DMS 273 treated with DMSO at 0.1 percent for 48 hours (cell line): ENCODE measurements around the gene ANAPC10.
"Not testable (repeated sequence)": the region's sequence is repeated elsewhere in the genome, so short reads cannot be mapped to it uniquely, and the experiment has no call there.

Experiments used
- DNase-seq: peaks from one replicate; lab custom pipeline; 2025; lab: John Stamatoyannopoulos, UW

Gene ANAPC10

DNA sequence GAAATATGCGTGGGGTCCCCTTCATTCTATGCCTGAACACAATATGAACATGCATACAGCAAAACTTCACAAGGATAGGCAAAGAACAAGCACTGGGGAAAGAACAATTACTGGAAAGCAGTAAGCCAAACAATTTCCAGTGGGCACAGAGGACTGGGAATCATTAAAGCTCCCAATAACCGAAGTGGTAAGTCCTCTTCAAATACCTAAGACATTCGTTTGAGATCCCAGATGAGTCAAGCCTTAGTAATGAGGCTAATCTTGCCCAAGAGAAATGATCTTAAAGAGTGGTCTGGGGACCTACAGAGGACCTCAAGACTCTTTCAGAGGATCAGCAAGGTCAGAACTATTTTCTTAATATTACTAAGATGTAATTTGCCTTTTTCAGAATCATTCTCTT, 28.6 kb downstream of the ANAPC10 start:
- no peak for DNase-seq

DNA sequence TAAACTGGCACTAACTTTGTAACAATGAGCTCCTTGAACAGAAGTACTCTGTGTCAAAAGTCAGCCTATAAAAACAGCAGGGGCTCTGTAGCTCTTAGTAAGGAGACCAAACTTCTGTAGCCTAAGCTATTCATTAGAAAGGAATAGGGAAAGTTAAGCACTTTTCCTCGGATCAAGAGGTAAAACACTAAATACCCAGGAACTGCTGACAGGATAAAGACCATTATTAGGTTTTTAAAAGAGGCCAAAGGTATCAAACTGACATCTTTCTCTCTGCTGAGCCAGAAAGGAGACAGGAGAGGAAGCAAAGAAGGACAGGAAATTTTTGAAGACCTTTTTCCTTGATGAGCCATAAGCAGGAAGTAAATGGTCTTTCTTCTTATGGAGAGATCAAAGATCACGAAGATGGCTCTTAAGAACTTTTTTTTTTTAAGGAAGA, 31.9 kb downstream of the ANAPC10 start:
- no peak for DNase-seq

DNA sequence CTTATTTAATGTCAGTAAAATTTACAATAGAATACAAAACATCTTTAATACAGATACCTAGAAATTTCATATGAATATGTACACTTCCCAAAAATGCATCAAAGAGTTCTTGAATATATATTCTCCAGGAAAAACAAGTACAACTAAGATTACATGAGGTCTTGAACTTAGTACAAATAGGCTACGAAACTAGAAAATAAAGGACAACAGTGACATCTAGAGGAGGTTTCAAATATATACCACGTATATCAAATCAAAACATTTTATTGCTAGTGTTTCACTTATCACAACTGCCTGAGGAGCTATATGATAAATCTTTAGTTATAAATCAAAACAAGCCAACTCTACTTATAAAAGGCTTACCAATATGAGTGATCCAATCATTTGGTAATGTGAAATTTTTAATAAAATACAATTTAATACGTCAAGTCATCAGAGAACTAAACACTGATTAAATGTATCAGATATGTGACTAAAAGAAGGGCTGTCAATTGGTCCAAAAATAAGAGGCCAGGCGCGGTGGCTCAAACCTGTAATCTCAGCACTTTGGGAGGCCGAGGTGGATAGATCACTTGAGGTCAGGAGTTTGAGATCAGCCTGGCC, 36.6 kb downstream of the ANAPC10 start:
- DNase-seq, result peak; percentile 16

DNA sequence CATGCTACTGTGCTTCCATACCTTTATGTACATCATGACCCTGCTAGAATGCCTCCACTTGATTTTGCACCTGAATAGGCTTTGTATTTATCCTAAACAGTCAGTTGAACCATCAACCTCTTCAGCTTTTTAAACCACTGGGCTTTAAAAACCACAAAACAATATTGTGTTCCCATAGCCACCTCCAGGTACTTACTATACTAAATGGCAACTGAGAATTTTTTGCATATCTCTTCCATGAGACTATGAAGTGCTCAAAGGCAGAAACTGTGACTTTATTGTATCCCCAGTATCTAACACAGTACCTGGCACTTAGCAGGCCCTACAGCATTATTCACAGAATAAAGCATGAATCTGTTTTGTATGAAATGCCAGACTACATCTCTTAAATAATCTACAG, 39.7 kb downstream of the ANAPC10 start:
- no peak for DNase-seq

DNA sequence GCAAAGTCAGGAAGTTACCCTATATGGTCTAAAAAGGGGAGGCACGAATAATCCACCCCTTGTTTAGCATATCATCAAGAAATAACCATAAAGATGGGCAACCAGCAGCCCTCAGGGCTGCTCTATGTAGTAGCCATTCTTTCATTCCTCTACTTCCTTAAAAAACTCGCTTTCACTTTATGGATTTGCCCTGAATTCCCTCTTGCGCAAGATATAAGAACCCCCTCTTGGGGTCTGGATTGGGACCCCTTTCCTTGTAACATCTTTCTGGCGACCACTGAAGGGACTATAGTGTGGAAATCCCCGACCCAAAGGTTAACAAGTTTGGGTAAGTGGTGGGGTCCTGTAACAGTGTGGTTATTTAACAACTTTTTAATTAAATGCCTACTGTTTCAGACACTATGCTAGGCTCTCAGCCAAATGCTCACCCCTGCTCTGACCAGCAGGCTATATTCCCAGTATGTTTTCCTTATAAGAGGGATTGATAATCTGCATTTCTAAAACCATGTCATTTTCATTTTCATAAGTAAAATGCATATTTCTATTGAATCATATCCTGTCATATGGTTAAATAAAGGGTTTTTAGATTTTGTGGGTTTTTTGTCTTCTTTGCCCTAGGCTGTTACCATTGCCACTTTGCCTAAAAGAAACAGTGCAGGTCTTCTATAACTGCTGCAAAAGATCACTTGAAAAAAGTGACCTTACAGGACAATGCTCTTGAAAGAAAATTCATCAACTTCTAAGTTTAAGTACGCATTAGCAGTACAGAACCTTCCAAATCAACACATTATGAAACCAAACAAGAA, 41.5 kb downstream of the ANAPC10 start:
- no peak for DNase-seq

DNA sequence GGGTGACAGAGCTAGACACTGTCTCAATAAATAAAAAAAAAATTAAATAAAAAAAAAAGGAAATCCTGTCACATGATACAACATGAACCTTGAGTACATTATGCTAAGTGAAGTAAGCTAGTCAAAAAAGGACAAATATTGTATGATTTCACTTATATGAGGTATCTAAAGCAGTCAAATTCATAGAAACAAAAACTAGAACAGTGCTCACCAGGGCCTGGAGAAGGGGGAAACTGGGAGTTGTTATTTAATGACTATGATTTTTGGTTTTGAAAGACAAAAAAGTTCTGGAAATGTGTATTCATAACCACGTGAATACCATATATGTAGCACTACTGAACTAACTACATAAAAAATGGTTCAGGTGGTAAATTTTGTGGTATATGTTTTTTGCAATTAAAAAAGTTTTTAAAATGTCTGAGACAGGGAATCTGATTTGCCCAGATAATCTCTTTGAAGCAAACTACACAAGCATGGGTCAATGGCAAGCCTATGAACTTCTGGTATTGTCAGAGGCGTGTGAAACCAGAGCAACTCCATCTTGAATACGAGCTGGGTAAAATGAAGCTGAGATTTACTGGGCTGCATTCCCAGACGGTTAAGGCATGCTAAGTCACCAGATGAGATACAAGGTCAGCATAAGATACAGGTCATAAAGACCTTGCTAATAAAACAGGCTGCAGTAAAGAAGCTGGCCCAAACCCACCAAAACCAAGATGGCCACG, 42.3 kb downstream of the ANAPC10 start:
- no peak for DNase-seq

DNA sequence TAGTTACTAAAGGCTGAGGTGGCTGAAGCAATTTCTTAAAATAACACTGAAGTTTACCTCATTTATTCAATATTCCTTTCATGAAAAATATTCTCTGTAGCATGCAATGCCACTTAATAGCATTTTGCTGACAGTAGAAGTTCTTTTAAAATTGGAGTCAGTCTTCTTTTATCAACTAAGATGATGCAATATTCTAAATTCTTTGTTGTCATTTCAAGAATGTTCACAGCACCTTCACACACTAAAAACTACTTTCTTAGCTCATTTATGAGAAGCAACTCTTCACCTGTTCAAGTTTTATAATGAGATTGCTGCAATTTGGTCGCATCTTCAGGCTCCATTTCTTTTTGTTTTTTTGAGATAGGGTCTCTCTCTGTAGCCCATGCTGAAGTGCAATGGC, 48.8 kb downstream of the ANAPC10 start:
- DNase-seq, result no peak

DNA sequence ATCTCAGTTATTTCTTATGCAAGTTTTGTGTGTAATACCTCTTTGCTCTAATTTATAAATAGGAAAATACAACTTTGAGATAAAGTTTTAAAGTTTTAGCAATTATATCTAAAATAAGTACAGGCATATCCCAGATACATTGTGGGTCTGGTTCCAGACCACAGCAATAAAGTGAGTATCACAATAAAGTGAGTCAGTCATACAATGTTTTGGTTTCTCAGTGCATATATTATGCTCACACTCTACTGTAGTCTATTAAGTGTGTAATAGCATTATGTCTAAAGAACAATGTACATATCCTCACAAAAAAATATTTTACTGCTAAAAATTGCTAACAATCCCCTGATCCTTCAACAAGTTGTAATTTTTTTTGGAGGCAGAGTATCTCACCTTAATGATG, 49.2 kb downstream of the ANAPC10 start:
- DNase-seq, result no peak

DNA sequence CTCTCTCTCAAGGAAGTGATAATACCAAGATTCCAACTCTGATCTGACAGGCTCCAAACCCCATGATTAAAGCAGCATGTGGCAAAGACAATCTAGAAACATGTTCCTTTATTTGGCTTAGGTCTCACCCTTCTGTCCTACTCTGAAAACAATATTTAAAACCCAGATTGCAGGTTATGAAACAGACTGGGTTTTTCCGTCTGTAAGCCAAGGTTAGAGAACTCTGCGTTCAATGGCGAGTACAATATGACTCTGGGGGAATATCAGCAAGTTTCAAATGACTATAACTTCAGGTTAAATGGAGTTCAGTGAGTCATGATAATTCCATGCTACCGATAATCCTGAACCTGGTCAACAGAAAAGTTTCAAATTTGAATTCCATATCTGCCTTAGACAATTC, 50.8 kb downstream of the ANAPC10 start:
- no peak for DNase-seq

DNA sequence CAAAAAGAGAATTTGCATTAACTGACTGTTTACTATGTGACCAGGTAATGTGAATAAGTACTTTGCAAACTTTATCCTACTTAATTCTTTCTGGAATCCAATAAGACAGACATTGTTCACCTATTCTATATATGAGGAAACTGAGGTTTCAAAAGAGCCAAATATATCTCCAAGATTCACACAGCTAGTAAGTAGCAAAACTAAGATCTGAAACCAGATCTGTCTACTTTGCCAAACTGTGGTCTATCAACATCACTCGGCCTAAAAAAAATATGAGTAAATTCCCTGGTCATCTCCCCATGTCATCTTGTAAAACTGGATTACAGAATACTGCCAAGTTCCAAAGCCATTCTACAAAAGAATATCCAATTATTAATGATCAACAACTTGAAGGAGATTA, 52.8 kb downstream of the ANAPC10 start:
- DNase-seq, result no peak

DNA sequence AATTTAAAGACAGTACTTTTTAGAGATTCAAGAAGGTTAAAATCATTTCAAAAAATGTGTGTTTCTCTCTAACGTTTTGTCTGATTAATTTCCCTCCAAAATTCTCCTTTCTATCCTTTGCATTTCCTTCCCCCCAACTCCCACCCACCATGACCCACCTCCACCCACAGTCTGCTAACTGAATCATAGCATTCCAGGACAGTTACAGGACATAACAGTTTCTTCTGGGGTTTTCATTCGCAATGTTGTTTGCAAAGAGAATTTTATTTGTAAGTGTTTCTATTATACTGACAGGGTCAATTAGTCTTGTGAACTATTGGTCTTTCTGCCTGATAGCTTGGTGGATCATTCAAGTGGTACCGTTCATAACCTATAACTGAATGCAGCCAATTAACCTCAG, 53.7 kb downstream of the ANAPC10 start:
- DNase-seq, result no peak

DNA sequence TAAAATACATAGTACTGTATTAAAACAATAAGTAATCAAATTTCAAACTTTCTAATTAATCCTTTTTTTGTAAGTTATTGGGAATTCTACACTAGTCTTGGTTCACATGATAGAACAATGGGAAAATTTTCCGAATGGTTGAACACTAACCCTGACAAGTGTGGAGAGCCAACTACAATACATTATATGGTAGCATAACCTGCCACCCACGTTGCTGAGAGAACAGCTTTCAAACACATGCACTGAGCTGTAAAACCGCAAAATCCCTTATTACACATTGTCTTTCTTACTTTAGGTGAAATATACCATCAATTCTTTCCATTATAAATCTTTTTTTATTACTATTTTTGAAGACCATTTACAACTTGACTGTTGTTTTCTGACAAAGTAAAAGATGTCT, 54.7 kb downstream of the ANAPC10 start:
- DNase-seq, result no peak

DNA sequence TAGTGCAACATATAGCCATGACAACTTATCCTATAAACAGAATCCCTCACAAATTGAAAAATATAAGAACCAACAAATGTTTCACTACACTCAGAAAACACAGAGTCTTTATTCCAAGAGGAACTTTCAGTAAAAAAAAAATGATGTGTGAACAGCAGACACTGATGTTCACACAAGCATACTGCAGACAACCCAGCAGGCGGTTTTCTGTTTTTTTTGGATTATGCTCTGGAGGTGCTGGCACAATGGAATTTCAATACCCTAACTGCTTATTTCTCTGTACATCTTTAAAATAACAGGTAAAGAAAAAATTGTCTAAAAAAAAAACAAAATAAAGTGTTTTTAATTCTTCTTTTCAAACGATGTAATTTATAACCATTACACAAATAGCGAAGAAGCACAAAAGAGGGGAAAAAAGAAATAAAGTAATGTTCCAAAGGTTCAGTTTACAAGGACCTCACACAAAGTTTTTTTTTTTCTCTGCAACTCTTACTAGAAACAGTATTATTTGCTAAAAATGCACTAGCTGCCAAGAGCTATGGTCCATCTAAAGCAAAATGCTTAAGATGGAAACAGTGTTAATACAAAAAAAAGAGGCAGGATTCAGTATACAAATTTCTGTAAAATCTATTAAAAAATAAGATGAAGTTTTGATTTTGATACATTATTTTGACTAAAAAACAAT, 55.3 kb downstream of the ANAPC10 start:
- DNase-seq, result no peak

DNA sequence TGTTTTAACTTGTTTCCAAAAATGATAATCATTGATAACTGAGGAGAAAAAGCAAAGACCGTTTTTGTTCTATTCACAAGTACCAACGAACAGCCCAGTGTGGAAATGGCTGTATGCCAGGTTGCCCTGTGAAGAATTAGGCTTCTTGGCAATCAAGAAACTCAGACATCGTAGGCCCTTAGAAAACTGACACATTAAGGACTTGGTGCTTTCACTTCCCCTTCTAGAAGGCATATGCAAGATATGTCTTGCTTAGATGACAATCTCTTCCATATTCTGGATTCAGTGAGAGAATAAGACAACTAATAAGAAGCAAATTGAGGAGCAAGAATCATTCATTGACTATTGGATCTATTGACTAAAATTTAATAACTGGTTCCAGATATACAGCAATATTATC, 56.6 kb downstream of the ANAPC10 start:
- no peak for DNase-seq

DNA sequence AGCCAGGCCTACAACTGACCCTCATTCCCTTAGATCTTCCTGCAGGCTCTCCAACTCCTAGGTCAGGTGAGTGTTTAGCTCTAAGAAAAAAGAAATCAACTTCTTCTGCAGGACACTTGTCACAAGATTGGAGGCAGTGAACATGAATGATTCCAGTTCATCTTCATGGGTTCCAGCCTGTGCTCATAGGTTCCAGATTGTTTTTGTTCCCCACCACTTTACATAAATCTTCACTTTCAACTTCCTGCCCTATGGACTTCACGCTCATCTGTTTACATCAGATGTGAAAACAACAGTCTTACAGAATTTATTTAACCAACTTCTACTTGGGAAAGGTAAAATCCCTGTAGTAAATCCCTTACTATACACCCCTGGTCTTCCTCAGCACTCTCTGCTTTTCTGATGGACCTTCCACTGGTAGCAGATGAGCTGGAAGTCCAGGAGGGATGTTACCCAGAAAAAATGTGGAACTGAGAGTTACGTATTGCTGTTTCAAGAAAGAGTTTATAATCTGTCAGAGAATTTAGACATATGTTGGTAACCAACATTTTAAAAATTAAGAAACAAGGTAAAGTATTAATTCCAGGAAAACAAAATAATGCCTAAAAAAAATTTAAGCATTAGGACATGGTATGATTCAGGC, 62.4 kb downstream of the ANAPC10 start:
- DNase-seq, result no peak

DNA sequence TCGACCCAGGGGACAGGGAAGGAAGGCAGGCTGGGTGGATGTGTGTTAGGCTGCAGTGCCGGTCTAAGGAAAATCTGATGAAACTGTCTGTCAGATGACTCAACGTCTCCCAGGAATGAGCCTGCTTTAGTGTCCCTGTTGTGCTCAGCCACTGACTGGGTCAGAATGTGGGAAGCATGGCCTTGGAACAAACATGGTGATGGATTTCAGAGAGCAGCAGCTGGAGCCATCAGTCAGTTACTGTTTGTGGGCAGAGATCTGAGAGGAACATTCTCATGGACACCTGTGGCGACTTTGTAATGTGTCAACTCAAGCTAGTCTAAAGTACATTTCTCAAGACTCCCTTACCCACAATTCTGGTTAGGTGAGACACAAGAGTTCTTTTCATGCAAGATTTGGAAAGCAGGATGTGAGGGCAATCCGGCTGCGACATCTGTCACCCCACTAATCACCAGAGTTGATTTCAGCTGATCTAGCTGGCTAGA, 63.2 kb downstream of the ANAPC10 start:
- no peak for DNase-seq

DNA sequence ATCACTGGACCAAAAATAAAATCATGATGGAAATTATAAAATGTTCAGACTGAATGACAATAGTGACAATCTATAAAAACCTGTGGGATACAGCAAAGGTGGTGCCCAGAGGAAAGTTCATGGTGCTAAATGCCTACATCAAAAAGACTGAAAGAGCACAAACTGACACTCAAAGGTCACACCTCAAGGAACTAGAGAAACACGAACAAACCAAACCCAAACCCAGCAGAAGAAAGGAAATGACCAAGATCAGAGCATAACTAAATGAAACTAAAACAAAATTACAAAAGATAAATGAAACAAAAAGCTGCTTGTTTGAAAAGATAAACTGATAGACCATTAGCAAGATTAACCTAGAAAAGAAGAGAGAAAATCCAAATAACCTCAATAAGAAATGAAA, 78.7 kb downstream of the ANAPC10 start:
- DNase-seq, result no peak

DNA sequence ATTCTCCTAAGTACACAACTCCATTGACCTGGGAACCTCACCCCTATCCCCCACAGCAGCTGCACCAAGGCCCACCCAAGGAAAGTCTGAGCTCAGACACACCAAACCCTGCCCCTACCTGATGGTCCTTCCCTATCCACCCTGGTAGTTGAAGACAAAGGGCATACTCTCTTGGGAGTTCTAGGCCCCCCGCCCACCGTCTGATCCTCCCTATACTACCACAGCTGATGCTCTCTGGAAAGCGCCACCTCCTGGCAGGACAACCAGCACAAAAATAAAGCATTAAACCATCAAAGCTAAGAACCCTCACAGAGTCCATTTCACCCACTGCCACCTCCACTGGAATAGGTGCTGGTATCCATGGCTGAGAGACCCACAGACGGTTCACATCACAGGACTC, 83.6 kb downstream of the ANAPC10 start:
- DNase-seq, result no peak

DNA sequence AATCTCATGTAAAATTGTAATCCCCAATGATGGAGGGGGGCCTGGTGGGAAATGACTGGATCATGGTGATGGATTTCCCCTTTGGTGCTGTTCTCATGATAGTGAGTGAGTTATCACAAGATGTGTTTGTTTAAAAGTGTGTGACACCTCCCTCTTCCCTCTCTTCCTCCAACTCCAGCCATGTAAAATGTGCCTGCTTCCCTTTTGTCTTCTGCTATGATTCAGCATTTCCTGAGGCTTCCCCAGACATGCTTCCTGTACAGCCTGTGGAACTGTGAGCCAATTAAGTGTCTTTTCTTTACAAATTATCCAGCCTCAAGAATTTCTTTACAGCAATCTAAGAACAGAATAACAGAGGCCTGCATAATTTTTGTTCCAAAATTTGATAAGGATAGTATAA, 85.2 kb downstream of the ANAPC10 start:
- DNase-seq, result no peak

DNA sequence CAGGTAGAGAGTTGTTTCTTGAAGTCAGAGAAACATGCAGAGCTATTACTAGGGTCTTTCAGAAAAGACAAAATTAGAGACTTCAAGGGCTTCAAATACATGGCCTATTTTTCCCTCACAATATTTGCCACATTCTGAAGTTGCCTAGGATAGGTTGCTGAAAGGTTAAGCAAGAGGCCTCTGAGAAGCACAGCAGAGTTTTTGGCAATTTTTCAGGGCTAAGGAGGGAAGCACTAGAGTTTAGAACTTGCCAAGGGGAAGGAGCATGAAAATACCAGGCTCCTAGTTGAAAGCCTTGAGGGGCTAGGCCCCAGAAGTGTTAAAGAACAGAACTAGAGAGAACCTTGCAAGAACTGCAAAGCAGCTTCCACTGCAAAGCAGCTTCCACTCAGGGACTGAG, 86.4 kb downstream of the ANAPC10 start:
- DNase-seq, result no peak

DNA sequence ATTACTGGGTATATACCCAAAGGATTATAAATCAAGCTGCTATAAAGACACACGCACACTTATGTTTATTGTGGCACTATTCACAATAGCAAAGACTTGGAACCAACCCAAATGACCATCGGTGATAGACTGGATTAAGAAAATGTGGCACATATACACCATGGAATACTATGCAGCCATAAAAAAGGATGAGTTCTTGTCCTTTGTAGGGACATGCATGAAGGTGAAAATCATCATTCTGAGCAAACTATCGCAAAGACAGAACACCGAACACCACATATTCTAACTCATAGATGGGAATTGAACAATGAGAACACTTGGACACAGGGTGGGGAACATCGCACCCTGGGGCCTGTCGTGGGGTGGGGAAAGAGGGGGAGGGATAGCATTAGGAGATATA, 87.7 kb downstream of the ANAPC10 start:
- not testable (repeated sequence) for DNase-seq

DNA sequence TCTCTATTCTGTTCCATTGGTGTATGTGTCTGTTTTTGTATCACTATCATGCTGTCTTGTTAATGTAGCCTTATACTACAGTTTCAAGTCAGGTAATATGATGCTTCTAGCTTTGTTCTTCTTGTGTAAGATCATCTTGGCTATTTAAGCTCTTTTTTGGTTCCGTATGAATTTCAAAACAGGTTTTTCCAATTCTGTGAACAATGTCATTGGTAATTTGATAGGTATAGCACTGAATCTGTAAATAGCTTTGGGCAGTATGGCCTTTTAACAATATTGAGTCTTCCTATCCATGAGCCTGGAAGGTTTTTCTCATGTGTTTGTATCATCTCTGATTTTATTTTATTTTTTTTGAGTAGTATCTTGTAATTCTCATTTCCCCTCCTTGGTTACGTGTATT, 94.3 kb downstream of the ANAPC10 start:
- no peak for DNase-seq
